GM12891 (cell line): ENCODE data around the gene VPS13D.

Source experiments
- DNase-seq: peaks from one replicate; pipeline ENCODE4 v3.0.0; 2011; ENCODE audit warnings: low spot score; ENCODE audit not compliant: insufficient read length
- FAIRE-seq: peaks from 2 replicates; lab custom pipeline; 2011; peaks lifted over from hg19 to GRCh38; lab: Jason Lieb, UNC
- PAX5 ChIP-seq: IDR thresholded peaks from 2 replicates; pipeline ENCODE4 v1.6.1; 2011; ENCODE audit warnings: low read length, moderate library complexity, mild to moderate bottlenecking; ENCODE audit not compliant: insufficient read depth, severe bottlenecking
- POLR2A ChIP-seq: IDR thresholded peaks from 2 replicates; pipeline ENCODE4 v1.6.1; 2011; ENCODE audit warnings: low read depth, low read length, control low read depth
- POLR2AphosphoS5 ChIP-seq: IDR thresholded peaks from 2 replicates; pipeline ENCODE4 v1.6.1; 2011; ENCODE audit warnings: low read depth, low read length, control low read depth
- POU2F2 ChIP-seq: IDR thresholded peaks from 2 replicates; pipeline ENCODE4 v1.6.1; 2011; ENCODE audit warnings: low read depth, mild to moderate bottlenecking, control low read depth, low read length, moderate library complexity
- SPI1 ChIP-seq: IDR thresholded peaks from 2 replicates; pipeline ENCODE4 v1.6.1; 2011; ENCODE audit warnings: low read depth, low read length, control low read depth
- TAF1 ChIP-seq: IDR thresholded peaks from 2 replicates; pipeline ENCODE4 v1.6.1; 2011; ENCODE audit warnings: low read depth, low read length, control low read depth

Gene VPS13D

GRCh38 chr1:12434174-12434573 is 204.3 kb downstream of the VPS13D start:
- peak; percentile 80 for FAIRE-seq
- no peak for TF ChIP-seq TAF1
- 0 out of 2 replicates have a peak, but pooled peaks have one; percentile 49 for TF ChIP-seq POU2F2
- no peak for DNase-seq

- FAIRE-seq (no peak), DNase-seq (no peak)
- no peak for TF ChIP-seq POLR2A
- TF ChIP-seq PAX5 = no peak
- TF ChIP-seq TAF1 = no peak
- TF ChIP-seq SPI1 = no peak
- TF ChIP-seq POLR2AphosphoS5 = no peak
- no peak for TF ChIP-seq POU2F2
Measured at GRCh38 chr1:12434686-12435085, 204.9 kb downstream of the VPS13D start.

GRCh38 chr1:12435639-12436344 is 206.0 kb downstream of the VPS13D start:
- TF ChIP-seq PAX5 (no peak), SPI1 (no peak), POLR2AphosphoS5 (no peak), POLR2A (no peak), TAF1 (no peak), POU2F2 (peak; percentile 44; the same call in 1 of the 2 replicates)
- peak; percentile 76 for FAIRE-seq
- DNase-seq = peak; percentile 27

DNA sequence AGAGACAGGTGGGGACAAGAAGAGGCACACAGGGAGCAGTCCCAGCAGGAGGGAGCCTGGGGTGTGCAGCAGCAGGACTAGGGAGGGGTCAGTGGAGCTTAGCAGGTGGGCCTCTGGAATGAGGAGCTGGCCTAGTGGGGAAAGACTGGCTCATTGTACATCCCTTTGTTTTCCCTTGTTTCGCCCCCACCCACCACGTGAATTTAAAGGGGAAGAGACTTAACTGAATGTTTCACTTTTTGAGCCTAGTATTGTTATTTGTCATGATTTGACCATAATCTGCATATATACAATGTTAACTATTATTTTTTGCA is 206.5 kb downstream of the VPS13D start:
- FAIRE-seq = no peak
- TF ChIP-seq POU2F2 (no peak), SPI1 (no peak), TAF1 (no peak), POLR2A (no peak), POLR2AphosphoS5 (no peak), PAX5 (no peak)
- DNase-seq = no peak

DNA sequence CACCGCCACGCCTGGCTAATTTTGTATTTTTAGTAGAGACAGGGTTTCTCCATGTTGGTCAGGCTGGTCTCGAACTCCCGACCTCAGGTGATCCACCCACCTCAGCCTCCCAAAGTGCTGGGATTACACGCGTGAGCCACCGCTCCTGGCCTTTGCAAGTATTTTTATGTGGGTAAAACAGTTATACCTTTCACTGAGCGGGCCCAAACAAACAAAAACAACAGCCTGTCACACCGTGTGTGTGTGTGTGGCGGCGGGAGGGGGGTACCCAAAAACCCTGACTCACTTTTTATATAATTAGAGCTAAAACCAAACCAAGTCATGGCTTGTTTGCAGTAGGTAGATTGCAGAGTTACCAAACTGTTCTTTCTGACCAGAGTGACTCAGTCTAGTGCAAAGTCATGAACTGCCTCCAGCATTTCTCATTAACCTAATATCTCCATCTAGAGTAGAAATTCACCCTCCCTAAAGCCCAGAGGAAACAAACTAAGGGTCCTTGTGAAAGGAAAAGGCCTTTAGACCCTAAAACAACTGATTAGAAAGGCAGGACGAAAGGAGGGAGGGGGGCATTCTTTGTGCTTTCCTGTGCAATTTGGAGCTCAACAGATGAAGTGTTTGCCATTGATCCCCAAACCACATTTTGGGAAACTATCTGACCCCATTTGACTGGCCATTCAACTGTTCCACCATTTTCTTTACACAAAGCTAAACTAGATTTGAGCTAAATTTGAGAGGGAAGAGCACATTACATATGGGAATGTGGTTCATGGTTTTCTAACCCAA is 207.2 kb downstream of the VPS13D start:
- DNase-seq (no peak), FAIRE-seq (no peak)

GRCh38 chr1:12437629-12438028 is 207.8 kb downstream of the VPS13D start:
- no peak for TF ChIP-seq TAF1
- no peak for TF ChIP-seq POU2F2
- no peak for TF ChIP-seq POLR2A
- no peak for TF ChIP-seq SPI1
- no peak for TF ChIP-seq PAX5
- no peak for TF ChIP-seq POLR2AphosphoS5
- FAIRE-seq (no peak), DNase-seq (no peak)

More for the DNA sequence above, 207.2 kb downstream of the VPS13D start:
- TF ChIP-seq SPI1 = no peak
- no peak for TF ChIP-seq POLR2AphosphoS5
- no peak for TF ChIP-seq PAX5
- TF ChIP-seq TAF1 = no peak
- no peak for TF ChIP-seq POLR2A
- TF ChIP-seq POU2F2 = no peak

GRCh38 chr1:12438349-12438924 is 208.6 kb downstream of the VPS13D start:
- DNase-seq = peak; percentile 9
- TF ChIP-seq POU2F2 (no peak), TAF1 (no peak), PAX5 (no peak), POLR2AphosphoS5 (no peak), SPI1 (peak; percentile 30; the same call in 1 of the 2 replicates)
- no peak for FAIRE-seq

DNA sequence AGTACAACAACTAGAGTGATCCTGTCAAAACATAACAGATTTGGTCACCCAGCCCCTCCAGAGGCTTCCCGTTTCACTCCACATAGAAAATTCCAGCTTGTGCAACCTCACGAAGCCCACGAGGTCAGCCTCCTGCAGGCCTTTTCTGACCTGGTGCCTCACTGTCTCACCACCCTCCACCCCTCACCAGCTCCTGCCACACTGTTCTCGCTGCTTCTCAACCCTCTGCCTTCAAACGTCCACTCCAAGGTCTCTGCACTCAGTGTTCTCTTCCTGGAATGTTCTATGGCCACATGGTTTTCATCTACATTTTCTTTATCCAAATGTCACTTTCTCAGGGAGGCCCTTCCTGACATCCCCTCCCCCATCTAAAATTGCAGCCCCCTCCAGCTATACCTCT is 209.2 kb downstream of the VPS13D start:
- no peak for DNase-seq

More for the DNA sequence above, 209.2 kb downstream of the VPS13D start:
- TF ChIP-seq POLR2A (no peak), POU2F2 (no peak), PAX5 (no peak), POLR2AphosphoS5 (no peak), SPI1 (no peak), TAF1 (no peak)
- no peak for FAIRE-seq
